ENCODE data around the gene VASH1. TPM values are rescaled to one million over a fixed set of nuclear protein-coding genes. Genes with fewer than 3 reads are reported as not detected.
A peak's percentile ranks its signal among the peaks of the same experiment; 100 is the strongest.

The VASH1 gene
- total and polyA plus RNA-seq, 2 donors (not counting 3 experiments of a cell fraction or from before 2014, with no cell fraction given) = 39.8 to 168 TPM

GRCh38 chr14:76773956-76774820, 12.9 kb downstream of the VASH1 start:
- no TSS peak for BruUV-seq (replicated peaks)
- no peaks in the 10 kb centered on the region for H3K27me3 ChIP-seq (ENCODE audit: control insufficient read depth in 2 of 2, insufficient read depth in 2 of 2, low read length in 2 of 2)
- H4K20me1 ChIP-seq (replicated peaks; ENCODE audit: control insufficient read depth, extremely low read depth, insufficient read depth, low read length) = no peaks in the 10 kb centered on the region
- FAIRE-seq (no peak), DNase-seq (ENCODE audit: low read depth, low spot score) (no peak)
- no peaks in the 10 kb centered on the region for H3K9me1 ChIP-seq (replicated peaks; ENCODE audit: control insufficient read depth, extremely low read depth, insufficient read depth, low read length)
- dilution Hi-C loops (cut with MboI; ENCODE audit: extremely low pct_ligation_motif_present, low sequenced_read_pairs) (no loop called here), intact Hi-C loops (cut with micrococcal nuclease) (loop anchor here (1.0 kb wide), 4 partner anchors 10 to 58 kb away; no protein-coding TSS in a partner anchor)
- peaks cover 20% of the 10 kb centered on the region for H3K4me1 ChIP-seq (ENCODE audit: control insufficient read depth, extremely low read depth, insufficient read depth, low read length)
- POLR2A ChIA-PET = no interaction called here
- H3K27ac ChIP-seq (ENCODE audit: insufficient read depth, low read depth, low read length) = peak overlapping the region; percentile 92
- peaks cover 0 to 26% of the 10 kb centered on the region in 2 experiments for H3K36me3 ChIP-seq (ENCODE audit: control insufficient read depth in 2 of 2, extremely low read depth in 1 of 2, insufficient read depth in 2 of 2, low read length in 2 of 2)
- TF ChIP-seq GATA2 (IDR thresholded peaks at IDR 0.05; ENCODE audit: insufficient read depth, insufficient read length, low read depth, low read length) = no peak
- no peak for TF ChIP-seq POLR2A (IDR thresholded peaks at IDR 0.05; ENCODE audit: low read depth, low read length)
- no peak for TF ChIP-seq EZH2 (IDR thresholded peaks at IDR 0.05; ENCODE audit: borderline replicate concordance, low read depth, low read length, severe bottlenecking)
- TF ChIP-seq JUN (IDR thresholded peaks at IDR 0.05; ENCODE audit: borderline replicate concordance, insufficient read depth, insufficient read length, low read depth) = no peak
- no peak for TF ChIP-seq POLR2AphosphoS5 (IDR thresholded peaks at IDR 0.05; ENCODE audit: insufficient read depth, low read depth, low read length)
- TF ChIP-seq MYC (IDR thresholded peaks at IDR 0.05; ENCODE audit: low read depth, low read length) = no peak
- TF ChIP-seq, protein P1, sequence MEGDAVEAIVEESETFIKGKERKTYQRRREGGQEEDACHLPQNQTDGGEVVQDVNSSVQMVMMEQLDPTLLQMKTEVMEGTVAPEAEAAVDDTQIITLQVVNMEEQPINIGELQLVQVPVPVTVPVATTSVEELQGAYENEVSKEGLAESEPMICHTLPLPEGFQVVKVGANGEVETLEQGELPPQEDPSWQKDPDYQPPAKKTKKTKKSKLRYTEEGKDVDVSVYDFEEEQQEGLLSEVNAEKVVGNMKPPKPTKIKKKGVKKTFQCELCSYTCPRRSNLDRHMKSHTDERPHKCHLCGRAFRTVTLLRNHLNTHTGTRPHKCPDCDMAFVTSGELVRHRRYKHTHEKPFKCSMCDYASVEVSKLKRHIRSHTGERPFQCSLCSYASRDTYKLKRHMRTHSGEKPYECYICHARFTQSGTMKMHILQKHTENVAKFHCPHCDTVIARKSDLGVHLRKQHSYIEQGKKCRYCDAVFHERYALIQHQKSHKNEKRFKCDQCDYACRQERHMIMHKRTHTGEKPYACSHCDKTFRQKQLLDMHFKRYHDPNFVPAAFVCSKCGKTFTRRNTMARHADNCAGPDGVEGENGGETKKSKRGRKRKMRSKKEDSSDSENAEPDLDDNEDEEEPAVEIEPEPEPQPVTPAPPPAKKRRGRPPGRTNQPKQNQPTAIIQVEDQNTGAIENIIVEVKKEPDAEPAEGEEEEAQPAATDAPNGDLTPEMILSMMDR (IDR thresholded peaks at IDR 0.05; ENCODE audit: extremely low read depth in 1 of 2, insufficient read depth in 1 of 2, low read depth in 1 of 2, low read length in 2 of 2) = no peak
- no peak for TF ChIP-seq FOS (IDR thresholded peaks at IDR 0.05; ENCODE audit: borderline replicate concordance, insufficient read depth, low read length)
- H3K4me2 ChIP-seq (ENCODE audit: insufficient read depth, low read length) = peak overlapping the region; percentile 52
- H3K4me3 ChIP-seq (replicated peaks in 1 of 3; ENCODE audit: insufficient read depth in 1 of 3, low read depth in 1 of 3, low read length in 3 of 3) = no peak overlapping the region
- no peaks in the 10 kb centered on the region for H3K79me2 ChIP-seq (ENCODE audit: control insufficient read depth, insufficient read depth, low read length)
- H3K9me3 ChIP-seq (replicated peaks; ENCODE audit: control insufficient read depth, insufficient read depth, low read length) = no peaks in the 10 kb centered on the region
- CTCF ChIA-PET = interaction anchor here (1.4 to 6.0 kb wide), 4 partner anchors 10 to 64 kb away, joined by 4 to 64 read pairs (median 14); partner anchors contain the start of gene VASH1
- H2AFZ ChIP-seq (ENCODE audit: low read depth, low read length) = no peak overlapping the region
- no peak overlapping the region for H3K9ac ChIP-seq (replicated peaks; ENCODE audit: extremely low read depth, insufficient read depth, low read length)
